Cardiac fibroblast (primary cell): Measurements from ENCODE around the gene PEX3.

Experiments used
- DNase-seq, 2 donors: peaks; one replicate each; pipeline versions ENCODE4 v3.0.0 to v3.0.0-alpha.2; 2010; ENCODE audit warnings: low read depth in 2 of 2
- H3K4me3 ChIP-seq, 2 donors: replicated peaks in 1 of 2; 1 replicate in 1 of 2; 2 replicates in 1 of 2; pipeline ENCODE4 v1.5.1; 2011; ENCODE audit warnings: low read depth in 2 of 2, low read length in 2 of 2, mild to moderate bottlenecking in 2 of 2, moderate library complexity in 1 of 2
- CTCF ChIP-seq: IDR thresholded peaks from one replicate; pipeline ENCODE4 v1.5.1; 2011; ENCODE audit warnings: low read depth, mild to moderate bottlenecking, low read length, inconsistent platforms

The PEX3 gene

GRCh38 chr6:143486752-143487151, 36.1 kb downstream of the PEX3 start:
- no peak overlapping the region for H3K4me3 ChIP-seq
- TF ChIP-seq CTCF = no peak
- no peak for DNase-seq

- no peak for DNase-seq
- TF ChIP-seq CTCF = no peak
These were observed 39.6 kb downstream of the PEX3 start for GRCh38 chr6:143490244-143490643.

GRCh38 chr6:143490775-143491174, 40.2 kb downstream of the PEX3 start:
- no peak for TF ChIP-seq CTCF
- H3K4me3 ChIP-seq = no peak overlapping the region
- DNase-seq = no peak

More at GRCh38 chr6:143490244-143490643, 39.6 kb downstream of the PEX3 start:
- H3K4me3 ChIP-seq = no peak overlapping the region

- DNase-seq = no peak
- no peak for TF ChIP-seq CTCF
- H3K4me3 ChIP-seq = no peak overlapping the region
These were observed 46.4 kb downstream of the PEX3 start for GRCh38 chr6:143496974-143497373.

- no peak for TF ChIP-seq CTCF
- no peak for DNase-seq
- no peak overlapping the region for H3K4me3 ChIP-seq
These were observed 47.8 kb downstream of the PEX3 start for GRCh38 chr6:143498428-143498827.

- no peak for DNase-seq
- H3K4me3 ChIP-seq = no peak overlapping the region
- TF ChIP-seq CTCF = no peak
These were observed 51.2 kb downstream of the PEX3 start for GRCh38 chr6:143501851-143502250.

- no peak overlapping the region for H3K4me3 ChIP-seq
- DNase-seq = no peak
- no peak for TF ChIP-seq CTCF
These were observed 53.8 kb downstream of the PEX3 start for GRCh38 chr6:143504369-143504768.
